Stimulated activated CD4-positive, alpha-beta T cell treated with anti-CD3 and anti-CD28 coated beads, Interleukin-12 subunit alpha, Interleukin-12 subunit beta, amount 100 ng/mL, for 24 hours (primary cell): ENCODE results near the gene APOC3.
"Not testable (repeated sequence)": the region's sequence is repeated elsewhere in the genome, so short reads cannot be mapped to it uniquely, and the experiment has no call there.

Experiments used
- DNase-seq, 2 experiments: peaks; one replicate each; pipeline ENCODE4 v3.0.0-alpha.2; 2020; ENCODE audit warnings: low read depth in 2 of 2

APOC3 gene

GRCh38 chr11:116830184-116830912 lies 641 bp downstream of the APOC3 start:
- DNase-seq = no peak

GRCh38 chr11:116831790-116832349 lies 2.2 kb downstream of the APOC3 start:
- DNase-seq = no peak

GRCh38 chr11:116832350-116833290 lies 2.9 kb downstream of the APOC3 start:
- no peak for DNase-seq

- DNase-seq = no peak
Observed at GRCh38 chr11:116833491-116833815, 3.7 kb downstream of the APOC3 start.

- DNase-seq = no peak
Observed at GRCh38 chr11:116833816-116834534, 4.3 kb downstream of the APOC3 start.

GRCh38 chr11:116834535-116835041 lies 4.9 kb downstream of the APOC3 start:
- DNase-seq = not testable (repeated sequence)

DNA sequence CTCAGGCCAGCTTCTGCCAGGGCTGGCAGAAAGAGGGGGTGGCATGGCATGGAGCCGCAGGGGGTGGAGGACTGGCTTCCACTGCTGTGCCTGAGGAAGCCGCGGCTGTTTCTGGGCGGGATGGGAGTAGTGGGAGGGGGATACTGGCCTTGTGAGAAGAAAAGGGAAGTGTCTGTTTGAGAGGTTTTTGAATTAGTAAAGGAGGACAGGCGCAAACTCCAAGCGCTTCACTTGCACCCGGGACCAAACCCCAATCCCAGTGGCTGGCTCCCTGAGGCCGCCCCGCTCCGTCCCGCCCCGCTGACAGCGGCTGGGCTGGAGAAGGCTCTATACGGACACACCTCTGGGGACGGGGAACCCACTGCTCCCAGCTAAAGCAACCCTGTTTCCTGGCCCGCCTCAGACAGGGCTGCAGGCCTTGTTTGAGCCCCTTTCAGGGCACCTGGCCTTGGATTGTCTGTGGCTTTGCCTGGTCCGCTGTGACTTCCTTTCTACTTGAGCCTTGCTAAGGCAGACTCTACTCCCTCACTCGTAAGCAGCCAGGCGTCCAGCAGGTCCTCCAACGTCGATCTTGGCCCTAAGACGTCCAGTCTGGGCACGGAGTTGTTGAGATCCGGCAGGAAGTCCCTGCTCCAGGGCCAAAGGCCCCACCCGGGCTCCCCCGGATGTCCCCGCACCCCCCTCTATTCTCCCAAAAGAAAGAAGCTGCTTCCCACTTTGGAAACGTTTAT lies 5.5 kb downstream of the APOC3 start:
- DNase-seq = no peak

- peak; percentile 50 to 69 for DNase-seq
Observed at GRCh38 chr11:116835791-116836631, 6.3 kb downstream of the APOC3 start.

DNA sequence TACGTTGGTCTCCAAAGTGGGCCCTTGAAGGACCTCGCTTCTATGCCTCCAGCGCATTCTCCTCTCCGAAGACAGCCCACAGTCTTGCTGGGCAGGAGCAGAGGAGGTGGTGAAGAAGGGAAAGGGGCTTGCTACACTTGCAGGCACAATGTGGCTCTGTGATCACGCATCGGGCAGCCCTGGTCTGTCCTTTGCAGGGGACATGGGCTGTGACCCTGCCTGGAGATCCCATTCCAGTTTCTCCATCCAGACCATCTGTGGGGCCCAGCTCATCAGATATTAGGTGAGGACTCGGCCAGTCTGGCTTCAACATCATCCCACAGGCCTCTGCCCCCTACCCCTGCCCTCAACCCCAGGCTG lies 6.9 kb downstream of the APOC3 start:
- no peak for DNase-seq

GRCh38 chr11:116837231-116838091 lies 7.8 kb downstream of the APOC3 start, which contains the start of gene APOA1:
Gene APOA1 (minus strand): TSS chr11:116837622. CDS start chr11:116837387, 235 bp downstream.
- DNase-seq = no peak

DNA sequence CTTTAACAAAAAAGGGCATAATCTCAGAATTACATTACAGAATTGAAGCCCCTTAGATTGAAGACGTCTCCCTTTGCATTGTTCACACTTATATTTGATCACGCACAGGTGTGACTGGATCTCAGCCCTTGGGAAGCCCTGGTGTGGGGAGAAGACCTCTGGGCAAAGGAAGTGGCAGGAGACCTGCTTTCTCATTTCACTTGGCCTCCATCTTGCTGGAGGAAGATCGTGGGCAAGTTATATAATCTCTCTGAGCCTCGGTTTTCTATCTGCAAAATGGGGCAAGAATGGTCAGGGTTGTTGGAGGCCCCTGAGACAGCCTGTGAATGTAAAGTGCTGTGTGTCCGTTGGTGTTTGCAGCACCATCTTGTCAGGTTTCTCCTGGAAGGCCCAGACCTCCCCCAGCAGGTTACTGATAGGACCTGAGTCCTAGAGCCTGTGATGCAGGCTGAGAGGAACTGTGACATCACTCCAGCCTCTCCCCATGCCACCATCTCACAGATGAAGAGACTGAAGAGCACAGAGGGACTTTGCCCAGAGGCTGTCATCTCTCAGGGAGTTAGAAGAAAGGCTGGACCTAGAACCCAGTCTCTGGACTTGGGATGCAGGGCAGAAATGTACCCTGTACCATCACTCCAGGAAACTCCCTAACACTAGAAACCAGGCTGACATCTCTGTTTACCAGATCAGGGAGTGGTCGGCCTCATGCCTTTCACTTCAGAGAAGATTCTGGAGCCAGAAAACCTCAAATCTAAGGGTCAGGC lies 8.8 kb downstream of the APOC3 start:
- no peak for DNase-seq

DNA sequence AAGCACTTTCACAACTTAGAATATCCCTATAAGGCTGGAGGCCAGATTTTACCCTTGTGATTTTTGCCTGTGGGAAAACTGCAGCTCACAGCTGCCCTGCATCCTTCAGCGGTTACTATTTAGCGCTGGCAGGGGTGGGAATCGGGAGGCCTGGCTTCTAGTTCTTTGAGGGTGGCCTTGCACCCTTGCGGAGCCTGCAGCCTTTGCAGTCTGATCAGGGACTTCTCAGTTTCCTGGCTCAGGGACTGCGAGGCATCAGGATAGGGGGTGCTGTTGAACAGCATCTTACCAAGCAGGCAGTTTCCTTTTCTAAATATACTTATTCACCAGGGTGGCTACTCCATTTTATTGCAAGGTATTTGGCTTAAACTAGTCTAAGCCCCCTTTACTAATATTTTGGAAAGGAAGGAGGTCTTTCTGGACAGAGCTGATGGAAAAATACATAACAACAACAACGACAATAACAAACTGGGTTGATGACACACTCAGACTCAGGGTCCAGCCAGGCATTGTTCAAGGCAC lies 10.6 kb downstream of the APOC3 start:
- no peak for DNase-seq

DNA sequence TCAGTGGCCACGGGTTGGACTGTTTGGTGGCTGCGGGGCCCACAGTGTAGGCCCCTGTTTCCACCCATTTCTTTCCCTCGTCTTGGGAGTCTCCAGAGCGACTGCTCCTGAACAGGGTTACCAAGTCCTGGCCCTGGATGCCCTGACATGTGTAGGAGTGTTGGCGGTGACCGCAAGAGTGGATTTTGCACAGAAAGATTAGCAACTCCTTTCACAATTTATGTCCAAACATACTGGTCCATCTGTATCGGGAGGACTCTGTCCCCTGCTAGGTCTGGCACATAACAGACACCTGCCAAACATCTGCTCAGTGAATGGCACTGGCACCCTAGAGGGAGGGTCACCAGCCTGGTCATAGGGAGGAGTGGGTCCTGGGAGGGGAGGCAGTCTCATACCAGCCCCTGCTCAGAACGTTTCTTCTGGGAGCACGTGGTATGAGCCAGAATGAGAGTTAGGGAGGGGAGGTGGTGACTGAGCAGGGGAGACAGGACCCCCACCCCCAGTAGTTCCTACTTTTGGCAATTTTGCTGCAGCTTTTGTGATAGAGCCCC lies 11.1 kb downstream of the APOC3 start:
- no peak for DNase-seq

- DNase-seq = no peak
Observed at GRCh38 chr11:116842117-116842516, 12.4 kb downstream of the APOC3 start.

GRCh38 chr11:116842909-116843308 lies 13.2 kb downstream of the APOC3 start:
- DNase-seq = no peak

- no peak for DNase-seq
Observed at GRCh38 chr11:116843661-116844060, 14.0 kb downstream of the APOC3 start.

GRCh38 chr11:116844722-116845121 lies 15.0 kb downstream of the APOC3 start:
- DNase-seq = no peak

- no peak for DNase-seq
Observed at GRCh38 chr11:116847612-116848011, 17.9 kb downstream of the APOC3 start.
